Mesenchymal stem cell (in vitro differentiated cells and primary cell): ENCODE results near the gene COBLL1.

Source experiments
- DNase-seq: peaks from one replicate; pipeline ENCODE4 v3.0.0-alpha.2; 2013
- H2AFZ ChIP-seq: one replicate; pipeline ENCODE4 v1.6.1; 2013; ENCODE audit warnings: low read depth, mild to moderate bottlenecking, control low read depth, inconsistent platforms, low read length, moderate library complexity
- H2AK5ac ChIP-seq: 2 replicates; pipeline ENCODE4 v1.6.1; 2013; ENCODE audit warnings: low read length, moderate library complexity, mild to moderate bottlenecking, inconsistent platforms; ENCODE audit not compliant: severe bottlenecking
- H2BK120ac ChIP-seq: one replicate; pipeline ENCODE4 v1.6.1; 2013; ENCODE audit warnings: low read depth, mild to moderate bottlenecking, inconsistent platforms, low read length, moderate library complexity
- H2BK12ac ChIP-seq, 2 experiments: one replicate each; pipeline ENCODE4 v1.6.1; 2013; ENCODE audit warnings: inconsistent platforms in 2 of 2, low read length in 2 of 2, mild to moderate bottlenecking in 2 of 2, moderate library complexity in 2 of 2, control low read depth in 1 of 2
- H2BK15ac ChIP-seq: one replicate; pipeline ENCODE4 v1.6.1; 2013; ENCODE audit warnings: mild to moderate bottlenecking, low read depth, inconsistent platforms; ENCODE audit not compliant: poor library complexity, severe bottlenecking
- H2BK5ac ChIP-seq: 2 replicates; pipeline ENCODE4 v1.6.1; 2013; ENCODE audit warnings: low read depth, mild to moderate bottlenecking, low read length, control low read depth, inconsistent platforms; ENCODE audit not compliant: poor library complexity, severe bottlenecking
- H3K14ac ChIP-seq, 2 experiments: one replicate each; pipeline ENCODE4 v1.6.1; 2013; ENCODE audit warnings: inconsistent platforms in 2 of 2, low read length in 2 of 2, control low read depth in 1 of 2, mild to moderate bottlenecking in 1 of 2, moderate library complexity in 1 of 2
- H3K18ac ChIP-seq, 2 experiments: one replicate each; pipeline ENCODE4 v1.6.1; 2013; ENCODE audit warnings: inconsistent platforms in 2 of 2, low read length in 2 of 2, control low read depth in 1 of 2, low read depth in 1 of 2, mild to moderate bottlenecking in 1 of 2
- H3K23ac ChIP-seq, 2 experiments: one replicate each; pipeline ENCODE4 v1.6.1; 2013; ENCODE audit warnings: inconsistent platforms in 2 of 2, low read length in 2 of 2, mild to moderate bottlenecking in 2 of 2, moderate library complexity in 2 of 2, control low read depth in 1 of 2
- H3K27ac ChIP-seq: 2 replicates; pipeline ENCODE4 v1.5.1; 2013; ENCODE audit warnings: mild to moderate bottlenecking, moderate library complexity, low read length, control low read depth, inconsistent platforms; ENCODE audit not compliant: poor library complexity, severe bottlenecking
- H3K27me3 ChIP-seq, 2 experiments: 2 replicates each; pipeline versions ENCODE4 v1.6.1 to v1.7.0; 2013; ENCODE audit warnings: low read length in 2 of 2, mild to moderate bottlenecking in 2 of 2, moderate library complexity in 2 of 2, control low read depth in 1 of 2, inconsistent platforms in 1 of 2; ENCODE audit not compliant: control insufficient read depth in 1 of 2, insufficient read depth in 1 of 2
- H3K36me3 ChIP-seq, 2 experiments: 2 replicates each; pipeline versions ENCODE4 v1.6.1 to v1.7.0; 2013; ENCODE audit warnings: low read length in 2 of 2, control low read depth in 1 of 2, inconsistent platforms in 1 of 2, low read depth in 1 of 2, mild to moderate bottlenecking in 1 of 2; ENCODE audit not compliant: insufficient read depth in 2 of 2, control insufficient read depth in 1 of 2
- H3K4ac ChIP-seq, 2 experiments: one replicate each; pipeline ENCODE4 v1.6.1; 2013; ENCODE audit warnings: inconsistent platforms in 2 of 2, low read length in 2 of 2, mild to moderate bottlenecking in 2 of 2, moderate library complexity in 2 of 2, control low read depth in 1 of 2, low read depth in 1 of 2
- H3K4me1 ChIP-seq: 2 replicates; pipeline ENCODE4 v1.6.1; 2013; ENCODE audit warnings: low read depth, low read length, control low read depth; ENCODE audit not compliant: control insufficient read depth, insufficient read depth
- H3K4me2 ChIP-seq: 2 replicates; pipeline ENCODE4 v1.6.1; 2013; ENCODE audit warnings: low read length, mild to moderate bottlenecking, inconsistent platforms; ENCODE audit not compliant: poor library complexity, severe bottlenecking
- H3K4me3 ChIP-seq, 2 experiments: 2 replicates each; pipeline versions ENCODE4 v1.5.1 to v1.7.0; 2013; ENCODE audit warnings: low read length in 2 of 2, mild to moderate bottlenecking in 2 of 2, control low read depth in 1 of 2, low read depth in 1 of 2; ENCODE audit not compliant: insufficient read depth in 1 of 2
- H3K79me1 ChIP-seq: replicated peaks from 2 replicates; pipeline ENCODE4 v1.6.1; 2013; ENCODE audit warnings: mild to moderate bottlenecking, control low read depth, low read length, inconsistent platforms; ENCODE audit not compliant: poor library complexity, severe bottlenecking
- H3K9ac ChIP-seq: 2 replicates; pipeline ENCODE4 v1.7.0; 2013; ENCODE audit warnings: mild to moderate bottlenecking, low read length, moderate library complexity
- H3K9me3 ChIP-seq: 2 replicates; pipeline ENCODE4 v1.7.0; 2013; ENCODE audit warnings: mild to moderate bottlenecking, low read length; ENCODE audit not compliant: control insufficient read depth
- H4K8ac ChIP-seq: one replicate; pipeline ENCODE4 v1.6.1; 2013; ENCODE audit warnings: inconsistent platforms, mild to moderate bottlenecking, low read length, moderate library complexity
- H4K91ac ChIP-seq: one replicate; pipeline ENCODE4 v1.6.1; 2013; ENCODE audit warnings: mild to moderate bottlenecking, low read length, inconsistent platforms
- WGBS: methylation state at CpG from one replicate; pipeline ENCODE4 v1.1.7; 2013; ENCODE audit warnings: mixed read lengths; 5-methylcytosine and 5-hydroxymethylcytosine counted together

Gene COBLL1

DNA sequence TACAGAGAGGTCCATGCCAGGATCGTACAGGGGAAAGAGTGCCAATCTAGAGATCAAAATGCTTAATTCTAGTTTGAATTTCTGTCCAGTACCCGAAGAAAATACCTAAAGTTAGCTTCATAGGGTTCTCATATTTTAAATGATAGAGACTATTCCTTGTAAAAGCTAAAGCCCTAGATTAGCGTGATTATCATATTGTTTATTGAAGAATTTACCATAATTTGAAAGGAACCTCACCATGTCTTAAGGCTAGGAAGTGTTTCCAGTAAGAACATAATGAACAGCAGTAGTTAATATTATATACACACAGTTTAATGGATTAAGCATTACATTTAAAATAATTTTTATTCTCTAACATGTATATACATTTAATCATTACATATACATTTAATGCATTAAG, 68.5 kb downstream of the COBLL1 start:
- Histone ChIP-seq H3K18ac (no peak overlapping the region), H3K9ac (no peak overlapping the region), H3K4me1 (no peaks in the 10 kb centered on the region), H2AK5ac (no peak overlapping the region), H3K9me3 (no peaks in the 10 kb centered on the region), H3K4me3 (no peak overlapping the region), H3K27me3 (no peaks in the 10 kb centered on the region), H4K8ac (no peak overlapping the region), H2BK15ac (no peak overlapping the region), H4K91ac (no peak overlapping the region), H2AFZ (no peak overlapping the region), H2BK5ac (no peak overlapping the region), H3K23ac (no peak overlapping the region), H2BK12ac (no peak overlapping the region), H3K4me2 (no peak overlapping the region), H3K36me3 (no peaks in the 10 kb centered on the region), H3K79me1 (peaks cover 9% of the 10 kb centered on the region), H2BK120ac (no peak overlapping the region), H3K4ac (no peak overlapping the region), H3K27ac (no peak overlapping the region), H3K14ac (no peak overlapping the region)
- 100% methylated on average over 1 of the region's 3 CpGs for WGBS
- no peak for DNase-seq

DNA sequence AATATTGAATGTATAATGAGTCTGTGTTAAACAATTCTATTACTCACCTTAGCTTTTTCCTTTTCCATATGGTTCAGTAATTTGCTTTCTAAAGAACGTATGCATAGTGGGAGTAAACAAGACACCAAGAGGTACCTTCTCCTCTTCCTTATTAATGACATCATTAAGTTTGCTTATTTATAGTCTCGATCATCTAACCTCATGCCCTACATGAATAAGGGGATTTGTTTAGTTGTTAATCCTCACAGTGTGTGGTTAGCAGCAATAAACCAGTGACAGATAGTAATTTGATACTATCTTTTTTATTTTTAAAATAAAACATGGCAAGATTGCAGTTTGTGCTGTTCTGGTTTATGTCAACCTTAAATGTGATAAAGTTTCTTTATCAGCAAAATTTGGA, 69.7 kb downstream of the COBLL1 start:
- Histone ChIP-seq H3K27me3 (no peaks in the 10 kb centered on the region), H3K14ac (no peak overlapping the region), H4K91ac (no peak overlapping the region), H2AFZ (no peak overlapping the region), H3K4me3 (no peak overlapping the region), H2BK12ac (no peak overlapping the region), H4K8ac (no peak overlapping the region), H2BK15ac (no peak overlapping the region), H3K4me2 (no peak overlapping the region), H3K36me3 (no peaks in the 10 kb centered on the region), H2AK5ac (no peak overlapping the region), H2BK120ac (no peak overlapping the region), H3K9me3 (no peaks in the 10 kb centered on the region), H3K9ac (no peak overlapping the region), H3K23ac (no peak overlapping the region), H2BK5ac (no peak overlapping the region), H3K4ac (no peak overlapping the region), H3K79me1 (peaks cover 9% of the 10 kb centered on the region), H3K27ac (no peak overlapping the region), H3K18ac (no peak overlapping the region), H3K4me1 (no peaks in the 10 kb centered on the region)
- DNase-seq, result peak; percentile 9
- no CpG with 5 or more reads among the region's 2 CpGs for WGBS

DNA sequence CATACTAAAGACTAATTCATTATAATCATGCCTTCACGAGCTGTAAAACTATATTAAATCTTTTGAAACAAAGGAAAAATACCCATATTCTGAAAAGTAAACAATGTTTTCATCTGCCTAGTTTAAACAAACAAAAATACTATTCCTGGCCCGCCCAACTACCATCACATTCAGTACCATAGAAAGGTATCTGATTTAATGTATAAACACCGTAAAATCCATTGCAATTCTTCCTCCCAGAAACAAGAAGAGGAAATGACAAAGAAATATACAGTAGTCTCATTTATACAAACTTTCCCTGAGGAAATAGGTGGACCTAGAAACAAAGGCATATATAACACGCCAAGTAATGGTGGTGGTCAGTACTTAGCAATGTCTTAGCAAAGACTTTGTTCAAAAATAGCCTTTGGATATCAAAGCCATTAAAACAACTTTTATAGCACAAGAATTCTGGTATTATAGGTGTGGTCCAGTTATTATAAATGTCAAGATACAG, 71.2 kb downstream of the COBLL1 start:
- H3K4ac ChIP-seq, result no peak overlapping the region
- H2BK15ac ChIP-seq, result no peak overlapping the region
- H3K36me3 ChIP-seq, result no peaks in the 10 kb centered on the region
- no peak overlapping the region for H3K4me3 ChIP-seq
- H3K14ac ChIP-seq, result no peak overlapping the region
- no peak for DNase-seq
- H3K9ac ChIP-seq, result no peak overlapping the region
- no peak overlapping the region for H3K18ac ChIP-seq
- H2BK5ac ChIP-seq, result no peak overlapping the region
- 98% methylated on average over 3 of the region's 4 CpGs for WGBS
- H3K4me1 ChIP-seq, result no peaks in the 10 kb centered on the region
- no peaks in the 10 kb centered on the region for H3K27me3 ChIP-seq
- H3K23ac ChIP-seq, result no peak overlapping the region
- H3K79me1 ChIP-seq, result peaks cover 7% of the 10 kb centered on the region
- H3K27ac ChIP-seq, result no peak overlapping the region
- no peak overlapping the region for H2AK5ac ChIP-seq
- H2BK120ac ChIP-seq, result no peak overlapping the region
- no peak overlapping the region for H3K4me2 ChIP-seq
- H3K9me3 ChIP-seq, result no peaks in the 10 kb centered on the region
- H4K91ac ChIP-seq, result no peak overlapping the region
- no peak overlapping the region for H4K8ac ChIP-seq
- H2AFZ ChIP-seq, result no peak overlapping the region
- no peak overlapping the region for H2BK12ac ChIP-seq

DNA sequence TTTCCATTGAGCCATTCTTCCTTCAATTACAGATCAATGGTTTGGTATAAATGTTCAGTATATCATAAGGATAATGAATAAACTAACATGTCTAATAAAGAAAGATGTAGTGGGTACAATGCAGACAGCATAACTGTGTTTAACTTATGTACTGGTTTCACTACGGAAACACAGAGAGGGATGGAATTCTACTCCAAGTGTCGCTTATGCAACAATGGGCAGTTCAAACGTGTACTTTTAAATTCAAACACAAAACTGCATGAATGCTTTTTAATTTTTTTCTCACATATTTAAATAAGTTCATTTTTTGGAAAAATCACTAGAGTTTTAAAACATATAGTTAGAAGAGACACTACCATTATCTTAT, 74.7 kb downstream of the COBLL1 start:
- DNase-seq, result no peak
- WGBS, result 95% methylated on average over 2 of the region's 3 CpGs
- no peak overlapping the region for H4K8ac ChIP-seq
- no peak overlapping the region for H3K4me2 ChIP-seq
- H3K27me3 ChIP-seq, result no peaks in the 10 kb centered on the region
- no peak overlapping the region for H2BK5ac ChIP-seq
- no peak overlapping the region for H4K91ac ChIP-seq
- H3K4me3 ChIP-seq, result no peak overlapping the region
- no peak overlapping the region for H2AK5ac ChIP-seq
- H3K79me1 ChIP-seq, result peaks cover 5% of the 10 kb centered on the region
- no peak overlapping the region for H3K23ac ChIP-seq
- H2BK12ac ChIP-seq, result no peak overlapping the region
- no peak overlapping the region for H3K9ac ChIP-seq
- H2BK120ac ChIP-seq, result no peak overlapping the region
- no peak overlapping the region for H2BK15ac ChIP-seq
- no peaks in the 10 kb centered on the region for H3K36me3 ChIP-seq
- H2AFZ ChIP-seq, result no peak overlapping the region
- no peaks in the 10 kb centered on the region for H3K9me3 ChIP-seq
- H3K27ac ChIP-seq, result no peak overlapping the region
- no peak overlapping the region for H3K18ac ChIP-seq
- no peak overlapping the region for H3K4ac ChIP-seq
- H3K14ac ChIP-seq, result no peak overlapping the region
- no peaks in the 10 kb centered on the region for H3K4me1 ChIP-seq
